Measurements from ENCODE around the gene ADAM22.

Gene ADAM22

DNA sequence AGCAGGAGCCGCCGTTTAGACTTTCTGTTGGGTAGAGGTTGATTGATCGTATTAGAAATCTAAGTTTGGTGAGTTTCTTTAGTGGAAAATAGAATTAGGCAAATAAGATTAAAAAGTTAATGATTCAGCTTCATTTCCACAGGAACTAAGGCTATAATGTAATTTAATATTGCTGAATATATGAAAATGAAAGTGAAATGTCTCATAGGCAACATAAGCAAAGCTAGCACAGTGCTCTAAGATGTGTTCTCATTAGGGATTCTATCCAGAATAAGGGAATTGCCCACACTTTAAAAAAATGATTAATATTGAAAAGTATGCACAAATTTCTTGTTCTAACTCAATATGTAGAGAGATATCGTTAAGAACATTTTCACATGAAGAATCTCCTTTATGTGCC, 238.8 kb downstream of the ADAM22 start:
- Histone ChIP-seq H4K20me1 (ENCODE audit: insufficient read depth, low read length) (no peaks in the 10 kb centered on the region), H3K27me3 (replicated peaks; ENCODE audit: insufficient read depth, low read length) (no peaks in the 10 kb centered on the region), H3K9me2 (replicated peaks; ENCODE audit: insufficient read depth, low read length) (no peaks in the 10 kb centered on the region), H3K9ac (ENCODE audit: low read length) (no peak overlapping the region), H2AFZ (ENCODE audit: low read length) (no peak overlapping the region), H3K79me2 (ENCODE audit: low read length) (no peaks in the 10 kb centered on the region), H3K4me3 (ENCODE audit: low read length) (no peak overlapping the region), H3F3A (ENCODE audit: insufficient read depth, low read length) (no peaks in the 10 kb centered on the region), H3K27ac (ENCODE audit: low read length) (no peak overlapping the region), H3K9me3 (replicated peaks; ENCODE audit: insufficient read depth, low read length) (no peaks in the 10 kb centered on the region), H3K4me1 (ENCODE audit: low read length) (no peaks in the 10 kb centered on the region), H3K4me2 (ENCODE audit: low read depth, low read length) (0 out of 2 replicates have a peak overlapping the region, but pooled peaks have one; percentile 5), H3K36me3 (replicated peaks; ENCODE audit: insufficient read depth, low read length) (no peaks in the 10 kb centered on the region)
- no peak for DNase-seq
- no peak for TF ChIP-seq EZH2 (optimal IDR thresholded peaks at IDR 0.05; ENCODE audit: low read depth, low read length)
- TF ChIP-seq, protein P1, sequence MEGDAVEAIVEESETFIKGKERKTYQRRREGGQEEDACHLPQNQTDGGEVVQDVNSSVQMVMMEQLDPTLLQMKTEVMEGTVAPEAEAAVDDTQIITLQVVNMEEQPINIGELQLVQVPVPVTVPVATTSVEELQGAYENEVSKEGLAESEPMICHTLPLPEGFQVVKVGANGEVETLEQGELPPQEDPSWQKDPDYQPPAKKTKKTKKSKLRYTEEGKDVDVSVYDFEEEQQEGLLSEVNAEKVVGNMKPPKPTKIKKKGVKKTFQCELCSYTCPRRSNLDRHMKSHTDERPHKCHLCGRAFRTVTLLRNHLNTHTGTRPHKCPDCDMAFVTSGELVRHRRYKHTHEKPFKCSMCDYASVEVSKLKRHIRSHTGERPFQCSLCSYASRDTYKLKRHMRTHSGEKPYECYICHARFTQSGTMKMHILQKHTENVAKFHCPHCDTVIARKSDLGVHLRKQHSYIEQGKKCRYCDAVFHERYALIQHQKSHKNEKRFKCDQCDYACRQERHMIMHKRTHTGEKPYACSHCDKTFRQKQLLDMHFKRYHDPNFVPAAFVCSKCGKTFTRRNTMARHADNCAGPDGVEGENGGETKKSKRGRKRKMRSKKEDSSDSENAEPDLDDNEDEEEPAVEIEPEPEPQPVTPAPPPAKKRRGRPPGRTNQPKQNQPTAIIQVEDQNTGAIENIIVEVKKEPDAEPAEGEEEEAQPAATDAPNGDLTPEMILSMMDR (IDR thresholded peaks at IDR 0.05; ENCODE audit: low read length) = no peak
- TF ChIP-seq EZH2phosphoT487 (IDR thresholded peaks at IDR 0.05; ENCODE audit: low read length) = no peak

DNA sequence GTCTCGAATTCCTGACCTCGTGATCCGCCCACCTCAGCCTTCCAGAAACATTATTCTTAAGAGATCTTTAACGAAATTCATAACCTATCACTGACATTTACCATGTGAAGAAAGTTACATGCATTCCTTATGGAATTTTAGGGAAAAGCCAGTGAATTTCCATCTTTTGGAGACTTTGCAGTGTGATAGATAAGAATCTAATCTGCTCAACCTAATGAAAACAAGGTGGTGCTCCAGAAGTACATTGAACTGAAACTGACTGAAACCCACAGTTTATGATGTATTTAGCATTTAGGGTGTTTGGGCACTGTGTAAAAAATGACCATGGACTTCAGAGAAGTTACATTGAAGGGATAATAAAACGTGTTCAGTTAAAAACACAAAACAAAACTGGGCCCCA, 242.1 kb downstream of the ADAM22 start:
- Histone ChIP-seq H2AFZ (ENCODE audit: low read length) (no peak overlapping the region), H3F3A (ENCODE audit: insufficient read depth, low read length) (no peaks in the 10 kb centered on the region), H3K9ac (ENCODE audit: low read length) (no peak overlapping the region), H3K79me2 (ENCODE audit: low read length) (no peaks in the 10 kb centered on the region), H3K9me2 (replicated peaks; ENCODE audit: insufficient read depth, low read length) (no peaks in the 10 kb centered on the region), H3K36me3 (replicated peaks; ENCODE audit: insufficient read depth, low read length) (no peaks in the 10 kb centered on the region), H3K9me3 (replicated peaks; ENCODE audit: insufficient read depth, low read length) (no peaks in the 10 kb centered on the region), H3K27me3 (replicated peaks; ENCODE audit: insufficient read depth, low read length) (no peaks in the 10 kb centered on the region), H3K4me2 (ENCODE audit: low read depth, low read length) (no peak overlapping the region), H4K20me1 (ENCODE audit: insufficient read depth, low read length) (no peaks in the 10 kb centered on the region), H3K4me1 (ENCODE audit: low read length) (no peaks in the 10 kb centered on the region), H3K4me3 (ENCODE audit: low read length) (no peak overlapping the region), H3K27ac (ENCODE audit: low read length) (no peak overlapping the region)
- no peak for DNase-seq
- TF ChIP-seq EZH2phosphoT487 (IDR thresholded peaks at IDR 0.05; ENCODE audit: low read length) (no peak), EZH2 (optimal IDR thresholded peaks at IDR 0.05; ENCODE audit: low read depth, low read length) (no peak)
- TF ChIP-seq, protein P1 (IDR thresholded peaks at IDR 0.05; ENCODE audit: low read length) = no peak

- TF ChIP-seq EZH2phosphoT487 (IDR thresholded peaks at IDR 0.05; ENCODE audit: low read length) = no peak
- TF ChIP-seq EZH2 (optimal IDR thresholded peaks at IDR 0.05; ENCODE audit: low read depth, low read length) = no peak
- TF ChIP-seq, protein P1 (IDR thresholded peaks at IDR 0.05; ENCODE audit: low read length) = no peak
- H3K9ac ChIP-seq (ENCODE audit: low read length) = no peak overlapping the region
- H3K9me2 ChIP-seq (replicated peaks; ENCODE audit: insufficient read depth, low read length) = no peaks in the 10 kb centered on the region
- no peak overlapping the region for H3K27ac ChIP-seq (ENCODE audit: low read length)
- no peak overlapping the region for H3K4me3 ChIP-seq (ENCODE audit: low read length)
- H3K9me3 ChIP-seq (replicated peaks; ENCODE audit: insufficient read depth, low read length) = no peaks in the 10 kb centered on the region
- H3K4me1 ChIP-seq (ENCODE audit: low read length) = peaks cover 11% of the 10 kb centered on the region
- H4K20me1 ChIP-seq (ENCODE audit: insufficient read depth, low read length) = no peaks in the 10 kb centered on the region
- H3K4me2 ChIP-seq (ENCODE audit: low read depth, low read length) = no peak overlapping the region
- no peak for DNase-seq
- no peaks in the 10 kb centered on the region for H3K36me3 ChIP-seq (replicated peaks; ENCODE audit: insufficient read depth, low read length)
- no peaks in the 10 kb centered on the region for H3K27me3 ChIP-seq (replicated peaks; ENCODE audit: insufficient read depth, low read length)
- 0 out of 2 replicates have a peak, but pooled peaks cover 4% of the 10 kb centered on the region for H3F3A ChIP-seq (ENCODE audit: insufficient read depth, low read length)
- H3K79me2 ChIP-seq (ENCODE audit: low read length) = no peaks in the 10 kb centered on the region
- no peak overlapping the region for H2AFZ ChIP-seq (ENCODE audit: low read length)
Observed at GRCh38 chr7:88183051-88183450, 249.0 kb downstream of the ADAM22 start.
